OCI-LY7 (cell line): Measurements from ENCODE around the gene GAR1.

Experiments
- EZH2phosphoT487 ChIP-seq: fragments of 200-600 bp; sonication (generic); IDR thresholded peaks from 2 replicates; pipeline ENCODE4 v1.6.1; 2018; ENCODE audit warnings: low read depth, borderline replicate concordance, mild to moderate bottlenecking, mixed run types, antibody characterized with exemption, low read length, moderate library complexity, mixed read lengths
- TF ChIP-seq, protein P1 (sequence below): fragments of 200-600 bp; sonication (generic); conservative IDR thresholded peaks from 2 replicates; pipeline ENCODE4 v1.5.1; 2014; ENCODE audit warnings: mild to moderate bottlenecking, antibody characterized with exemption, low read length, moderate library complexity, mixed read lengths

DNA sequence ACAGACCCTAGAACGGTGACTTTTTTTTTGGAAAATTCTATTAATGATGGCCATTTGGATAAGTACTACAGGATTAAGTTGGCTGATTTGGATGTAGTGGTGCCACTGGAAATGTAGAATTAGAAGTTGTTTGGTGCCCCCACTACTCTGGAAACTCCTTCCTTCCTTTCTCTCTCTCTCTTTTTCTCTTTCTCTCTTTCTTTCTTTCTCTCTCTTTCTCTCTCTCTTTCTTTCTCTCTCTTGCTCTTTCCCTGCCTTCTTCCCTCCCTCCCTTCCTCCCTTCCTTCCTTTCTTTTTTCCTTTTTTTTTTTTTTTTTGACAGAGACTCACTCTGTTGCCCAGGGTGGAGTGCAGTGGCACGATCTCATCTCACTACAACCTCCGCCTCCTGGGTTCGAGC is 2.7 kb downstream of the GAR1 start:
- TF ChIP-seq, protein P1, sequence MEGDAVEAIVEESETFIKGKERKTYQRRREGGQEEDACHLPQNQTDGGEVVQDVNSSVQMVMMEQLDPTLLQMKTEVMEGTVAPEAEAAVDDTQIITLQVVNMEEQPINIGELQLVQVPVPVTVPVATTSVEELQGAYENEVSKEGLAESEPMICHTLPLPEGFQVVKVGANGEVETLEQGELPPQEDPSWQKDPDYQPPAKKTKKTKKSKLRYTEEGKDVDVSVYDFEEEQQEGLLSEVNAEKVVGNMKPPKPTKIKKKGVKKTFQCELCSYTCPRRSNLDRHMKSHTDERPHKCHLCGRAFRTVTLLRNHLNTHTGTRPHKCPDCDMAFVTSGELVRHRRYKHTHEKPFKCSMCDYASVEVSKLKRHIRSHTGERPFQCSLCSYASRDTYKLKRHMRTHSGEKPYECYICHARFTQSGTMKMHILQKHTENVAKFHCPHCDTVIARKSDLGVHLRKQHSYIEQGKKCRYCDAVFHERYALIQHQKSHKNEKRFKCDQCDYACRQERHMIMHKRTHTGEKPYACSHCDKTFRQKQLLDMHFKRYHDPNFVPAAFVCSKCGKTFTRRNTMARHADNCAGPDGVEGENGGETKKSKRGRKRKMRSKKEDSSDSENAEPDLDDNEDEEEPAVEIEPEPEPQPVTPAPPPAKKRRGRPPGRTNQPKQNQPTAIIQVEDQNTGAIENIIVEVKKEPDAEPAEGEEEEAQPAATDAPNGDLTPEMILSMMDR, result no peak
- TF ChIP-seq EZH2phosphoT487, result no peak
